GM12891 (cell line): Measurements from ENCODE around the gene SLC22A1.

ENCODE experiments used
- POLR2A ChIP-seq: IDR thresholded peaks from 2 replicates; pipeline ENCODE4 v1.6.1; 2011; ENCODE audit warnings: low read depth, low read length, control low read depth
- POLR2AphosphoS5 ChIP-seq: IDR thresholded peaks from 2 replicates; pipeline ENCODE4 v1.6.1; 2011; ENCODE audit warnings: low read depth, low read length, control low read depth

DNA sequence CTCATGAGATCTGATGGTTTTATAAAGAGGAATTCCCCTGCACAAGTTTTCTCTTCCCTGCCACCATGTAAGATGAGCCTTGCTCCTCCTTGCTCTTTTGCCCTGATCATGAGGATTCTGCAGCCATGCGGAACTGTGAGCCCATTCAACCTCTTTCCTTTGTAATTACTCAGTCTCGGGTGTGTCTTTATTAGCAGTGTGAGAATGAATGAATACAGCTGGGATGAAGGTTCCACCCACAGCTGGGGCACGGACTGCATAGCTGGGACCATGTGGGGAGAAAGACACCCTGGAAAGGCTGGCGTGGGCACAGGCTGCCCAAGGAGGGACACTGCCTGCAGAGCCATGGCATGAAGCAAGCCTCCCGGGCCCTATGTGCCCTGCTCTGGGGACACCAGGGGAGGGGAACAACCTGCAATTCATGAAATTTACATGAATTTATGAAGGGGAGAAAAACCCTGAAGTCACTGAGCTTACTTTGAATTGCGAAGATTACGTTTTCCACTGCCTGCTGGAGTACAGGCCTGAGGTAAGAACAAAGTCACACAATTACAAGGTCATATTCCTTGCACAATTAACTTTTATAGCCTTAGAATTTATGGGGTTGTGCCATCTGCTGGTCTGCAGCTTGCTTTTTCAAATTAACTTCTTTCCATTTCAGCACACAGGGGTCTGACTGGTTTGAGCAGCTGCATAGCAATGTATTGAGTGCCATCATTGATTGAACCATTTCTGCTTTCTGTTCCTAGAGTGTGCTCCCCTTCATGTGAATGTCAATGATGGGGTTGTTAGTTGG lies 46.2 kb downstream of the SLC22A1 start:
- TF ChIP-seq POLR2A (no peak), POLR2AphosphoS5 (no peak)
